GM12865 (cell line): Measurements from ENCODE around the gene NRXN2.
"Not testable (repeated sequence)": the region's sequence is repeated elsewhere in the genome, so short reads cannot be mapped to it uniquely, and the experiment has no call there.

ENCODE experiments used
- DNase-seq: peaks from one replicate; pipeline ENCODE4 v3.0.0; 2010; ENCODE audit warnings: low read depth
- H3K4me3 ChIP-seq: 2 replicates; pipeline ENCODE4 v1.5.1; 2011; ENCODE audit warnings: mild to moderate bottlenecking, low read depth, low read length, control low read depth
- TF ChIP-seq, protein P1 (sequence below): IDR thresholded peaks from 2 replicates; pipeline ENCODE4 v1.5.1; 2011; ENCODE audit warnings: low read length, control low read depth, low read depth, inconsistent platforms; ENCODE audit not compliant: insufficient read depth; ENCODE audit errors: missing control alignments

NRXN2 gene

DNA sequence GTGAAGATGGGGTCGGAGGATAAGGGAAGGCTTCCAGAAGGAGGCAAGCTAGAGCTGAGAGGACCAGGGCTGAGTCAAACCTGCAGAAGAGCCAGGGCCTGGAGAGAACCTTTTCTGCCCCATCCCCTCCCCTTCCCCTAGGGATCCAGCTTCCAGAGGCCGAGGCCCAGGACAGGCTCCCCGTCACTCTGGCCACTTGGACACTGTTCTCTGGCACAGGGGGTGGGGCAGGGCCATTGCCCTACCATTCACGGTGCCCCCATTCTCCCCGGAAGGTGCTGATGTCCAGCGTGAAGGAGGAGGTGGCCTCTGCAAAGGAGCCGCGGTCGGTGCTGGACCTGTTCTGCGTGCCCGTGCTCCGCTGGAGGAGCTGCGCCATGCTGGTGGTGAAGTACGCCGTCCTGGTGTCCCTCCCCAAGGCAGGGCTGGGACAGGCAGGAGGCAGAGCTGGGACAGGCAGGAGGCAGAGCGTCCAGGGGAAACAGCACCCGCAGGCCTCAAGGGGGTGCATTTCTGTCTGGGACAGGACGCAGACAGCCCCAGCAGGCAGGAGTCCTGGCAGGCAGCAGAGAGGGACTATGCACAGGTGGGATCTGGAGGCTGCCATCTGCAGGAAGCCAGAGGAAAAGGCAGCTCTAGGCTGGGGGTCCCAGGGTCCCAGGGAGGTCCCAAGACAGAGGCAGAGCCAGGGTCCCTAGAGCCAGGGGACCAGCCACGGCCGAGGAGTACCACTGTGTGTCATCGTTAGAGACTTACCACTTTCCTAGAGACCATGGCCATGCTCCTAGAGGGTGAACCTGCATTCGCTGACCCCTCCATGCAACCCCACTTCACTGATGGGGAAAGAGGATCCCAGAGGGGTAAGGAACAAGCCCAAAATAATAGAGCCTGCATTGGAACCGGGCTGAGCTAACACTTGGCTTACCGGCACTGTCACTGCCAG is 157.8 kb downstream of the NRXN2 start:
- no peak for DNase-seq
- TF ChIP-seq, protein P1, sequence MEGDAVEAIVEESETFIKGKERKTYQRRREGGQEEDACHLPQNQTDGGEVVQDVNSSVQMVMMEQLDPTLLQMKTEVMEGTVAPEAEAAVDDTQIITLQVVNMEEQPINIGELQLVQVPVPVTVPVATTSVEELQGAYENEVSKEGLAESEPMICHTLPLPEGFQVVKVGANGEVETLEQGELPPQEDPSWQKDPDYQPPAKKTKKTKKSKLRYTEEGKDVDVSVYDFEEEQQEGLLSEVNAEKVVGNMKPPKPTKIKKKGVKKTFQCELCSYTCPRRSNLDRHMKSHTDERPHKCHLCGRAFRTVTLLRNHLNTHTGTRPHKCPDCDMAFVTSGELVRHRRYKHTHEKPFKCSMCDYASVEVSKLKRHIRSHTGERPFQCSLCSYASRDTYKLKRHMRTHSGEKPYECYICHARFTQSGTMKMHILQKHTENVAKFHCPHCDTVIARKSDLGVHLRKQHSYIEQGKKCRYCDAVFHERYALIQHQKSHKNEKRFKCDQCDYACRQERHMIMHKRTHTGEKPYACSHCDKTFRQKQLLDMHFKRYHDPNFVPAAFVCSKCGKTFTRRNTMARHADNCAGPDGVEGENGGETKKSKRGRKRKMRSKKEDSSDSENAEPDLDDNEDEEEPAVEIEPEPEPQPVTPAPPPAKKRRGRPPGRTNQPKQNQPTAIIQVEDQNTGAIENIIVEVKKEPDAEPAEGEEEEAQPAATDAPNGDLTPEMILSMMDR, result no peak
- no peak overlapping the region for H3K4me3 ChIP-seq

DNA sequence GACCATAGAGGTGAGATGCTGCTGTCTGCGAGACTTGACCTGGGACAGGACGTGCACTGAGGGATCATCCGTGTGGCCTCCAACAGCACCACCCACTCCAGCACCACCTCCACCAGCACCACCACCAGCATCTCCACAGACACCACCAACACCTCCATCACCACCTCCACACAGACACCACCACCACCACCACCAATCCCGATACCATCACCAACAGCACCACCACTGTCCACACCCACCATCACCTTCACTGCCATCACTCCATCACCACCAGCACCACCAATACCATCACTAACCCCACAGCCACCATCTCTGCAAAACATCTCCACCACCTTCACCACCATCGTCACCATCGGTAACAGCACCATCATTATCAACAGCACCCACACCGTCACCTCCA is 158.6 kb downstream of the NRXN2 start:
- no peak for DNase-seq
- TF ChIP-seq, protein P1, result no peak
- H3K4me3 ChIP-seq, result no peak overlapping the region

DNA sequence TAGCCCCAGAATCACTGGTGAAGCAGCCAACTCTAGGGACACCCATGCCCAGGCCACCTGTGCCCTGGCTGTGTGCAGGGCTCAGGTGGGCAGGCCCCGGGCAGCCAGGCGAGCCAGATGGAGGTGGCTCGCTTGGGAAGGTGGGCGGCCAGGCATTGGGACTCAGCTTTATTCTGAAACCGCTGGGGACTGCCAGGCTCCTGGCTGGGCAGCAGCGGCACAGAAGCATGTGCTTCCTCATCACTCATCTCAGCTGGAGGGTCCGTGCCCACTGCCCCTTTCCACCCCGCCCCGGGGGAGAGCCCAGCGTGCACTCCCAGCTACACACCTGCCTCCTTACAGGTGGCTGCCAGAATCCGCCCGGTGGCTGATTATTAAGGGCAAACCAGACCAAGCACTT is 159.0 kb downstream of the NRXN2 start:
- TF ChIP-seq, protein P1, result no peak
- no peak overlapping the region for H3K4me3 ChIP-seq
- DNase-seq, result no peak

DNA sequence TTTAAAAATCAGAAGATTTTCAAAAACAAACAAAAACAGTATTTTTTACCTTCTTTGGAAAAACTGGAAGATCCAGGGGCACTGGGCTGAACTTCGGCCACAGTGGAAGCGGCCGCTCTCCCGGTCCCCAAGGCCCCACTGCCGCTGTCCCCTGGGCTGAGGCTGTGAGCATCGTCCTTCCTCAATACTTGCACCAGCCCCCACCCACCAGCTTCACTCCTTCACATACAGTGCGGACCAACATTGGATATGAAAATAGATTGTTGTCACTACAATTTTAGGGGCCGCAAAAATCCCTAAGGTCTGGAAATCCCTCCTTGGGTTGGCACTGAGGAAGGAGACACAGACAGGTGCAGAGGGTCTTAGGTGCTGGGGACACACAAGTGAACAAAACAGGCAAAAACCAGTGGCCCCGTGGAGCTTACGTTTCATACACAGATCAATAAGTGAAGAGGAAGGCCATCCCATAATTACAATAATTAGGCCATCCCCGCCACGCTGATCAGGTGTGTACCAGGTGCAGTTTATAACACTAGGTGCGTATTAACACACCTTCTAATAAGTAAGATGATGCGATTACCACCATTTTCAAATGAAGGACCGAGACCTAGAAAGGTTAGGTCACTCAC is 160.2 kb downstream of the NRXN2 start:
- H3K4me3 ChIP-seq, result no peak overlapping the region
- TF ChIP-seq, protein P1, result no peak
- no peak for DNase-seq

DNA sequence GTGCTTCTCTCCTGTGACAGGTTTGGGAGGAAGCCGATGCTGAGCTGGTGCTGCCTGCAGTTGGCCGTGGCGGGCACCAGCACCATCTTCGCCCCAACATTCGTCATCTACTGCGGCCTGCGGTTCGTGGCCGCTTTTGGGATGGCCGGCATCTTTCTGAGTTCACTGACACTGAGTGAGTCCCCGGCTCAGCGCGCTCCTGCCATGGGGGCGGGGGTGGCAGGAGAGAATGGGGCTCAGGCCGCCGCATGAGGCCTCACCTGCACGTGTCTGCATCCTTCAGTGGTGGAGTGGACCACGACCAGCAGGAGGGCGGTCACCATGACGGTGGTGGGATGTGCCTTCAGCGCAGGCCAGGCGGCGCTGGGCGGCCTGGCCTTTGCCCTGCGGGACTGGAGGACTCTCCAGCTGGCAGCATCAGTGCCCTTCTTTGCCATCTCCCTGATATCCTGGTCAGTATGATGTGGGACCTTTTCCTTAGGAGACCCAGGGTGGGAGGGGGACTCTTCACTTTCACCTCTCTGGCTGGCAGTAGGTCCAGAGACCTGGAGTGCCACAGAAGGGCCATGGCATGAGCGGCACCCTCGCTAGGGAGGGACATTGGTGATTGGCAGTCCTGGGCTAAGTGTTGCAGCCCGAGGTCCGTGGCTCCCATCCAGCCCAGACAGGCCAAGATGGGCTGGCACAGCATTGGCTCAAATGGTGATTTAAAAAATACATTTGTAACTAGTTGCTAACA is 160.8 kb downstream of the NRXN2 start:
- TF ChIP-seq, protein P1, result no peak
- no peak overlapping the region for H3K4me3 ChIP-seq
- no peak for DNase-seq

DNA sequence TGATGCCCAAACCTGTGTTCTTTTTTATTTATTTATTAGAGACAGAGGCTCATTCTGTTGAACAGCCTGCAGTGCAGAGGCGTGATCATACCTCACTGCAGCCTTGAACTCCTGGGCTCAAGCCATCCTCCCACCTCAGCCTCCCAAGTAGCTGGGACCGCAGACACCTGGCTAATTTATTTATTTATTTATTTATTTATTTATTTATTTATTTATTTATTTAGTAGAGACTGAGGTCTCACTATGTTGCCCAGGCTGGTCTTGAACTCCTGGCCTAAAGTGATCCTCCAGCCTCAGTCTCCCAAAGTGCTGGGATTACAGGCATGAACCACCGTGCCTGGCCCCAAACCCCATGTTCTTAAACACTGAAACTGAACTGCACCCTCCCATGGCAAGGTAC is 161.6 kb downstream of the NRXN2 start:
- DNase-seq, H3K4me3 ChIP-seq: not testable (repeated sequence)

DNA sequence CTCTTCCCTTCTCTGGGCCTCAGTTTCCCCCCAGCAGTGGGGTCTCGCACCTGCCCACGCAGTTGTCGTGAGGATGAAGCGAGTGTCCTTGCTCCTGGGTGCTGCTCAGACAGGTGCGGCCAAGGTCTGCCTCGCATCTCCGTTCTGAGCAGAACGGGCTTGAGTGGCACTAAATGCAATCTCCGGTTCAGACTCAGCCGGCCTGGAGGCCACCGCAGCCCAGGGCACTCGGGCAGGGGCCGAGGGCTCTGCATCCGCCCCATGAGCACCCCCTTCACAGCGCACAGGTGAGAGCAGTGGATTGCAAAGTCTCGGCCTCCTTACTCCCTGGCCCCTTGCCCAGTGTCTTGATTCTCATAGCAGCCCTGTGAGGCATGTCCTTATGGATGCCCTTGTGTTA is 162.1 kb downstream of the NRXN2 start:
- TF ChIP-seq, protein P1, result no peak
- no peak overlapping the region for H3K4me3 ChIP-seq
- no peak for DNase-seq
